Activated CD4-positive, alpha-beta T cell treated with anti-CD3 and anti-CD28 coated beads for 4 hours (primary cell): ENCODE results near the gene CORO2A.
"Not testable (repeated sequence)": the region's sequence is repeated elsewhere in the genome, so short reads cannot be mapped to it uniquely, and the experiment has no call there.

Experiments used
- DNase-seq, 2 donors: peaks; one replicate each; pipeline ENCODE4 v3.0.0-alpha.2; 2020

Gene CORO2A

GRCh38 chr9:98101868-98102273, 90.6 kb downstream of the CORO2A start:
- DNase-seq: peak; percentile 72 to 78

GRCh38 chr9:98101416-98101815, 91.0 kb downstream of the CORO2A start:
- DNase-seq: no peak

- DNase-seq: no peak
Measured at GRCh38 chr9:98100456-98100855, 92.0 kb downstream of the CORO2A start.

GRCh38 chr9:98099898-98100297, 92.5 kb downstream of the CORO2A start:
- no peak for DNase-seq

GRCh38 chr9:98099346-98099745, 93.1 kb downstream of the CORO2A start:
- no peak for DNase-seq

GRCh38 chr9:98097836-98098235, 94.6 kb downstream of the CORO2A start:
- peak; percentile 44 to 54 for DNase-seq

GRCh38 chr9:98096091-98096490, 96.3 kb downstream of the CORO2A start:
- no peak for DNase-seq

- DNase-seq: no peak
Measured at GRCh38 chr9:98095401-98095800, 97.0 kb downstream of the CORO2A start.

GRCh38 chr9:98094851-98095250, 97.6 kb downstream of the CORO2A start:
- DNase-seq: no peak

GRCh38 chr9:98094316-98094715, 98.1 kb downstream of the CORO2A start:
- DNase-seq: no peak

- no peak for DNase-seq
Measured at GRCh38 chr9:98092613-98092931, 99.9 kb downstream of the CORO2A start.

- DNase-seq: no peak
Measured at GRCh38 chr9:98091735-98092612, 100.5 kb downstream of the CORO2A start.

- DNase-seq: not testable (repeated sequence)
Measured at GRCh38 chr9:98090674-98091073, 101.8 kb downstream of the CORO2A start.

- peak in 1 of 2 donors; percentile 40 for DNase-seq
Measured at GRCh38 chr9:98087420-98088354, 104.8 kb downstream of the CORO2A start.

GRCh38 chr9:98086461-98086860, 106.0 kb downstream of the CORO2A start:
- DNase-seq: no peak

- no peak for DNase-seq
Measured at GRCh38 chr9:98085944-98086343, 106.5 kb downstream of the CORO2A start.

- DNase-seq: no peak
Measured at GRCh38 chr9:98085058-98085457, 107.4 kb downstream of the CORO2A start.

- DNase-seq: no peak
Measured at GRCh38 chr9:98084396-98084795, 108.0 kb downstream of the CORO2A start.

- DNase-seq: no peak
Measured at GRCh38 chr9:98083566-98084183, 108.8 kb downstream of the CORO2A start.

GRCh38 chr9:98083061-98083501, 109.4 kb downstream of the CORO2A start:
- DNase-seq: no peak

GRCh38 chr9:98081477-98082219, 110.8 kb downstream of the CORO2A start:
- peak; percentile 49 to 64 for DNase-seq

- DNase-seq: no peak
Measured at GRCh38 chr9:98080780-98081179, 111.7 kb downstream of the CORO2A start.

- DNase-seq: no peak
Measured at GRCh38 chr9:98080326-98080725, 112.1 kb downstream of the CORO2A start.
